C4-2B (cell line): ENCODE results near the gene RBFOX1.

Experiments used
- CTCF ChIP-seq: fragments of 450-650 bp; conservative IDR thresholded peaks from 2 replicates; pipeline ENCODE4 v1.5.1; 2017; ENCODE audit warnings: mild to moderate bottlenecking
- ZFX ChIP-seq: fragments of 450-650 bp; IDR thresholded peaks from 2 replicates; pipeline ENCODE4 v1.6.1; 2017

DNA sequence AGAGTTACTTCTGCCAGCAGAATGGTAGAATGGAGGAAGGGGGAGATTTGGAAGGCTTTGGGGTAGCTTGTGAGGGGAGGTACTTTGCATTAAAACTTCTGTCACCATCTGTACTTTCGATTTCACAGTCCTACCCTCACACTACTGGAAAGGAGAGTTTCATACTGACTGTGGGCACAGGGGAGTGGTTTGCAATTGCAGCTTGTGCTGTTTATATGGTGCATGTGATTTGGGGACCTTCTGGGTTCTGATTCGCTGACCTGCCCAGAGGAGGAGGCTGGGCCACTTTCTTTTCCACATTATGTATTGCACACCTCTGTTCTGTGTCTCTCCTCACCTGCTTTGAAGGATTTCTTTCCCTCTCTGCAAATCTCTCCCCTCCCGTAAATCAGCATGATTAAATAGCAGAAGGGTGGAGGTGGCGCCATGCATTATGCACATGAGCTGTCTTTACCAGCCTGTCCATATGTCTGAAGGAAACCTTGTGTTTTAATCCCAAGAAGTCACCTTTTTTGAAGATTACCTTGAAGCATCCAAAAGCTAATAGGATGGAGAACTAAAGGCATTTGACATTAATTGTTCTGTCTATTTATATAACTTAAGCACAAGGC is 90.9 kb downstream of the RBFOX1 start:
- TF ChIP-seq CTCF (no peak), ZFX (no peak)
